GM12878 (cell line): Measurements from ENCODE around the gene ERCC1. TPM values are rescaled to one million over a fixed set of nuclear protein-coding genes. Genes with fewer than 3 reads are reported as not detected.

Experiments used
- ASH2L ChIP-seq: fragments of 300-600, 200-600 bp; sonication (generic); IDR thresholded peaks from 2 replicates; pipeline ENCODE4 v1.6.1; 2017; ENCODE audit warnings: low read depth, mild to moderate bottlenecking, borderline replicate concordance
- BHLHE40 ChIP-seq, 2 experiments: fragments of 450-650 bp in 1 of 2; IDR thresholded peaks; 2 replicates each; pipeline ENCODE4 v1.6.1; 2011 to 2017; ENCODE audit warnings: low read depth in 2 of 2, borderline replicate concordance in 1 of 2, improper control_type of control experiment in 1 of 2, low read length in 1 of 2, mild to moderate bottlenecking in 1 of 2
- CHD4 ChIP-seq: fragments of 200-600 bp; sonication (generic); IDR thresholded peaks from 2 replicates; pipeline ENCODE4 v1.6.1; 2016; ENCODE audit warnings: mild to moderate bottlenecking
- EED ChIP-seq: sonication (generic); IDR thresholded peaks from 2 replicates; pipeline ENCODE4 v1.6.1; 2016; ENCODE audit warnings: antibody characterized with exemption, low read depth
- IKZF1 ChIP-seq: fragments of 450-650 bp; conservative IDR thresholded peaks from 2 replicates; pipeline ENCODE4 v1.6.1; 2017; ENCODE audit warnings: antibody characterized with exemption, mild to moderate bottlenecking
- IRF4 ChIP-seq: IDR thresholded peaks from 2 replicates; pipeline ENCODE4 v1.6.1; 2011; ENCODE audit warnings: low read depth, low read length
- LARP7 ChIP-seq: fragments of 450-650 bp; IDR thresholded peaks from 2 replicates; pipeline ENCODE4 v1.6.1; 2017; ENCODE audit warnings: mild to moderate bottlenecking
- PBX3 ChIP-seq: IDR thresholded peaks from 2 replicates; pipeline ENCODE4 v1.6.1; 2011; ENCODE audit warnings: mild to moderate bottlenecking, low read depth, low read length, moderate library complexity; ENCODE audit not compliant: insufficient replicate concordance
- POLR2A ChIP-seq: IDR thresholded peaks from 2 replicates; pipeline ENCODE4 v1.6.1; 2011; ENCODE audit warnings: low read depth, mild to moderate bottlenecking, low read length
- TCF3 ChIP-seq: IDR thresholded peaks from 2 replicates; pipeline ENCODE4 v1.6.1; 2012; ENCODE audit warnings: low read depth, mild to moderate bottlenecking, low read length, borderline replicate concordance; ENCODE audit not compliant: insufficient read depth
- ZBTB33 ChIP-seq: fragments of 450-650 bp; IDR thresholded peaks from 2 replicates; pipeline ENCODE4 v1.6.1; 2017; ENCODE audit warnings: mild to moderate bottlenecking
- polyA plus RNA-seq, 11 experiments: library from polyadenylated mRNA; depleted of rRNA in 4 of 11; unstranded in 6 of 11; stranded (reverse) in 5 of 11; fragments of >200 nt; fragmentation: Nextera tagmentation in 4 of 11; fragmentation: Illumina TruSeq in 1 of 11; extraction: Ambion mirVana in 4 of 11; extraction: Trizol in 1 of 11; gene quantifications; 1 replicate in 1 of 11; 2 replicates in 10 of 11; pipeline versions ENCODE4 v1.2.1 to v1.2.3, GENCODE V29; 2011 to 2016; ENCODE audit warnings: inconsistent platforms in 2 of 11, missing spikeins in 2 of 11, low read depth in 1 of 11
- total RNA-seq, 4 experiments: library from RNA; depleted of rRNA in 3 of 4; stranded (reverse); fragments of >200 nt in 3 of 4; fragmentation: Illumina TruSeq in 1 of 4; extraction: Trizol in 1 of 4; gene quantifications; 2 replicates each; pipeline versions ENCODE4 v1.2.1 to v1.2.3, GENCODE V29; 2013 to 2021

ERCC1 gene
- total and polyA plus RNA-seq, 10 of the 15 experiments (the other 5 are each of a cell fraction or from before 2014, with no cell fraction given), result 14.7 to 104 (median 61.1) TPM

DNA sequence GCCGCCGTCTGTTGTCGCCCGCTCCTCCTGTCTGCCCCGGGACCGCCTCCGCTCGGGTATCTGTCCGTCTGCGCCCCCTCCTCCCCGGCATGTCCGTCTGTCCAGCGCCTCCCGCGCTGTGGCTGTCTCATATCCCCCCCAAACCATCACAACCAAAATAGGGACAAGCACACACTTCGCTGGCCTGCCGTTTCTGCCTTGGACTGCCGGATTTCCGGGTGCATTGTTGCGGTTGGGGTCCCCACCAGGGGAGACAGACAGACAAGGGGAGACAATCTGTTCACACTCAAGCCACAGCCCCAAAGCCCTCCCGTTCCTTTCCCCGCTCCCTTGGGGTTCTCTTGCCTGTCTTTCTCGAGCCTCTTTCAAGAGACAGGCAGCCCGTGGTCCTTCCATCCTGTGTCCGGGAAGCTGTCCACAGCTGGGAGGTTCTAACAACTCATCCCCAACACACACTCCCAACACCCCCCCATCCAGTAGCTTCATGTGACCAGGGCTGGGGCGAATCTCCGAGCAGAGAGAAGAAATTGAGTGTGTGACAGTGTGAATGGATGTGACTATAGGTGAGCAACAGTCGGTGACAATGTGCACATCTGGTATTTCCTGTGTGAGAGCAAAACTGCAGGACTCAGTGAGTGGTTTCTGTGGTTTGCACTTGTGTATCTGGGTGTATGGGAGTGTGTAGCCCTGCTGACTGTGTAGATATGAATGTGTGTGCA, 27.6 kb upstream of the ERCC1 start (continued):
- TF ChIP-seq PBX3, result peak; percentile 1
- 0 out of 2 replicates have a peak, but pooled peaks have one; percentile 29 for TF ChIP-seq EED
- 0 out of 2 replicates have a peak, but pooled peaks have one; percentile 32 for TF ChIP-seq IRF4
- 0 out of 2 replicates have a peak, but pooled peaks have one; percentile 12 for TF ChIP-seq POLR2A
- 0 out of 2 replicates have a peak, but pooled peaks have one; percentile 63 for TF ChIP-seq TCF3
- TF ChIP-seq BHLHE40 (IDR thresholded peaks at IDR 0.05; ENCODE audit: borderline replicate concordance in 1 of 2, low read depth in 2 of 2, low read length in 1 of 2), result no peak
- TF ChIP-seq ZBTB33, result no peak
- no peak for TF ChIP-seq CHD4
- TF ChIP-seq LARP7, result no peak
- TF ChIP-seq ASH2L, result no peak
- TF ChIP-seq IKZF1, result peak; percentile 7; the same call in 1 of the 2 replicates
